HepG2 (cell line): ENCODE measurements around the gene C2orf92. TPM values are rescaled to one million over a fixed set of nuclear protein-coding genes. Genes with fewer than 3 reads are reported as not detected.
A peak's percentile ranks its signal among the peaks of the same experiment; 100 is the strongest.

Experiments
- ARNT ChIP-seq: fragments of 450-650 bp; IDR thresholded peaks from 2 replicates; pipeline ENCODE4 v1.6.1; 2017
- HNRNPK ChIP-seq: fragments of 200-400 bp; formaldehyde crosslinking; IDR thresholded peaks from 2 replicates; pipeline ENCODE4 v1.6.1; 2018; ENCODE audit warnings: low read length, low read depth, moderate library complexity, mild to moderate bottlenecking; ENCODE audit not compliant: poor library complexity, severe bottlenecking
- IKZF5 ChIP-seq: IDR thresholded peaks from 2 replicates; pipeline ENCODE4 v1.6.1; 2018; ENCODE audit warnings: missing genetic modification reagents, mild to moderate bottlenecking, missing compliant biosample characterization
- MIER2 ChIP-seq: IDR thresholded peaks from 2 replicates; pipeline ENCODE4 v1.6.1; 2016; ENCODE audit warnings: missing biosample characterization, missing genetic modification reagents
- TCF7L2 ChIP-seq: IDR thresholded peaks from 2 replicates; pipeline ENCODE4 v1.6.1; 2011; ENCODE audit warnings: mild to moderate bottlenecking, low read depth, low read length, moderate library complexity
- YEATS2 ChIP-seq: sonication (generic); formaldehyde crosslinking; IDR thresholded peaks from 2 replicates; pipeline ENCODE4 v1.4.0; 2020; ENCODE audit warnings: missing genetic modification reagents, borderline replicate concordance
- YY1 ChIP-seq: IDR thresholded peaks from 2 replicates; pipeline ENCODE4 v1.6.1; 2011; ENCODE audit warnings: low read length, low read depth, moderate library complexity, mild to moderate bottlenecking; ENCODE audit not compliant: insufficient read depth, insufficient replicate concordance
- ZBTB44 ChIP-seq: sonication (generic); formaldehyde crosslinking; IDR thresholded peaks from 2 replicates; pipeline ENCODE4 v1.4.0; 2020; ENCODE audit warnings: missing genetic modification reagents
- ZFYVE20 ChIP-seq: sonication (generic); formaldehyde crosslinking; IDR thresholded peaks from 2 replicates; pipeline ENCODE4 v1.8.0; 2023; ENCODE audit warnings: low read depth, mild to moderate bottlenecking, moderate library complexity, missing genetic modification reagents, borderline replicate concordance
- ZNF253 ChIP-seq: sonication (generic); formaldehyde crosslinking; IDR thresholded peaks from 2 replicates; pipeline ENCODE4 v1.8.0; 2022; ENCODE audit warnings: mild to moderate bottlenecking, missing genetic modification reagents, borderline replicate concordance
- ZNF318 ChIP-seq: sonication (generic); formaldehyde crosslinking; IDR thresholded peaks from 2 replicates; pipeline ENCODE4 v1.4.0; 2020; ENCODE audit warnings: mild to moderate bottlenecking, missing genetic modification reagents
- ZNF691 ChIP-seq: sonication (generic); formaldehyde crosslinking; IDR thresholded peaks from 2 replicates; pipeline ENCODE4 v1.4.0; 2020; ENCODE audit warnings: missing genetic modification reagents, low read depth, mild to moderate bottlenecking, borderline replicate concordance
- ZNF740 ChIP-seq: sonication (generic); formaldehyde crosslinking; IDR thresholded peaks from 2 replicates; pipeline ENCODE4 v1.4.0; 2020; ENCODE audit warnings: missing genetic modification reagents
- ZNF780A ChIP-seq: sonication (generic); formaldehyde crosslinking; IDR thresholded peaks from 2 replicates; pipeline ENCODE4 v1.8.0; 2022; ENCODE audit warnings: mild to moderate bottlenecking, missing genetic modification reagents, moderate library complexity
- polyA plus RNA-seq, 8 experiments: library from polyadenylated mRNA; depleted of rRNA in 3 of 8; stranded (reverse) in 7 of 8; unstranded in 1 of 8; fragments of >200 nt; fragmentation: Illumina TruSeq in 4 of 8; extraction: Trizol in 4 of 8; gene quantifications; 2 replicates each; pipeline versions ENCODE4 v1.2.1 to v1.2.3, GENCODE V29; 2011 to 2016; ENCODE audit warnings: low read depth in 4 of 8, missing spikeins in 1 of 8, mixed read lengths in 1 of 8; ENCODE audit not compliant: insufficient read depth in 1 of 8
- total RNA-seq, 5 experiments: library from RNA; depleted of rRNA; stranded (reverse); fragments of >200 nt; fragmentation: Illumina TruSeq; extraction: Trizol; gene quantifications; 2 replicates each; pipeline ENCODE4 v1.2.3, GENCODE V29; 2016; ENCODE audit warnings: low read depth in 1 of 5

C2orf92 gene
- total and polyA plus RNA-seq, 2 of the 13 experiments (the other 11 are each of a cell fraction or from before 2014, with no cell fraction given): 4.9 to 5.0 TPM

GRCh38 chr2:97740590-97741182 is 71.2 kb downstream of the C2orf92 start (continued):
- TF ChIP-seq ZNF691 (CRISPR knock-in tag) (peak; percentile 72; the same call in 1 of the 2 replicates), MIER2 (0 out of 2 replicates have a peak, but pooled peaks have one; percentile 14), ZNF318 (CRISPR knock-in tag) (0 out of 2 replicates have a peak, but pooled peaks have one; percentile 52), ZNF740 (CRISPR knock-in tag) (no peak), IKZF5 (CRISPR knock-in tag) (no peak), ZFYVE20 (CRISPR knock-in tag) (no peak), ARNT (no peak), TCF7L2 (no peak), YY1 (peak; percentile 15), YEATS2 (CRISPR knock-in tag) (peak; percentile 29; the same call in 1 of the 2 replicates), ZNF780A (no peak), ZBTB44 (CRISPR knock-in tag) (no peak), ZNF253 (CRISPR knock-in tag) (no peak), HNRNPK (no peak)
